HG02938 (cell line): ENCODE data around the gene BRINP3.
"Not testable (repeated sequence)": the region's sequence is repeated elsewhere in the genome, so short reads cannot be mapped to it uniquely, and the experiment has no call there.

ENCODE experiments used
- ATAC-seq: cut with Tn5 transposase; IDR thresholded peaks from one replicate; pipeline ENCODE4 v1.9.1; 2021; ENCODE audit warnings: mild to moderate bottlenecking, moderate library complexity; ENCODE audit not compliant: unreplicated experiment

Gene BRINP3

DNA sequence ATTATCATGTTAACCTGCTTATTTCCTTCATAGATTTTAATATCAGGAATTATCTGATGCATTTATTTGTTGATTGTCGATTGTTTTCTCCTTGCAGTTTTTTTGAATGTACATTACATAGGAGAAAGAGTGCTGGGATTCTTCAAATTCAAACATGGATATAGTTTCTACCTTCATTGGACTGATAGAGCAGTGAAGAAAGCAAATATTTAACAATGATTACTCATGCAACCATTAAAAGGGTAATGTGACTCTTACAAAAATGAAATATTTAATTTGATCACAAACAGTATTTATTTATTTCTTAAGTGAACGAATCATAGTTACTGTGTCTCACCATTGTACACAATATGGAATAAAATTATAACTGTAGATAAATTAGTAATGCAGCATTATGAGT is 350.9 kb downstream of the BRINP3 start:
- ATAC-seq: no peak

DNA sequence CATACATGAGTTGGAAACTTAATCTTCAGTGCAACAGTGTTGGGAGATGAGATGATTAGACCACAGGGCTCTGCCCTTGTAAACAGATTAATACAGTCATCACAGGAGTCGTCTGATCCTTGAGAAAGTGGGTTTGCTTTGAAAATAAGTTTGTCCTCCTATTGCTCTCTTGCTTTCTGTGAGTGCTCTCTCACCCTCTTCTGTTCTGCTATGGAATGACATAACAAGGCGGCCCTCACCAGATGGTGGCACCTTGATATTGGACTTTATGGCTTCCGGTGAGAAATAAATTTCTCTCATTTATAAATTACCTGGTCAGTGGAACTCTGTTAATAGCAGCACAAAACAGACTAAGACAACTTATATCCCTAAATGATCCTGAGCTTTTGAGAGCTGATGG is 353.6 kb downstream of the BRINP3 start:
- no peak for ATAC-seq

DNA sequence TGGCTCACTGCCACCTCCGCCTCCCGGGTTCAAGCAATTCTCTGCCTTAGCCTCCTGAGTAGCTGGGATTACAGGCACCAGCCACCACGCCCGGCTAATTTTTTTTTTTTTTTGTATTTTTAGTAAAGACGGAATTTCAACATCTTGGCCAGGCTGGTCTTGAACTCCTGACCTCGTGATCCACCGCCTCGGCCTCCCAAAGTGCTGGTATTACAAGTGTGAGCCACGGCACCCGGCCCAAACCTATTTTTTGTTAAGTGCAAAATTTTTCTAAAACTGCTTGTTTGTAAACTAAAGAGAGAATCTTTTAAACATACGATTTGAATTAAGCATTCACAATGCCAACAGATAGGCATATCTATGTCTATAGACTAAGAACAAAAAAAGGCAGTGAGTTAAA is 357.1 kb downstream of the BRINP3 start:
- ATAC-seq: not testable (repeated sequence)

DNA sequence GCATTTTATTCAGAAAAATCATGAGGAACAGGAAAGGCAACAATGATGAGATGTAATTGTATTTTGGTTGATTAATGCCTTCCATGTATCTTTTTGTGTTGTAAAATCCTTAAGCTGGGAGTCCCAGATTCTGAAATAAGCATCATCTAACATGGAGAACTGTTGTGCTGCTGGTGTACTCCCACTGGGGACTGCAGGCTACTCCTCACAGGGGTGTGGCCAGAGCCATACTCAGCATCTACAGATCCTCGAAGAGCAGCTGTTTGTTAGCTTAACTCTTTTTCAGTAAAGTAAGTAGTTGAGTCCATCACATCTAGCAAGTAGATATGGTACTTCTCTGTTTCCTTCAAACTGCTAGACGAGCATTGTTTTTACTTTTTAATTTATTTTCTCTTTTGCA is 358.0 kb downstream of the BRINP3 start:
- ATAC-seq: no peak

DNA sequence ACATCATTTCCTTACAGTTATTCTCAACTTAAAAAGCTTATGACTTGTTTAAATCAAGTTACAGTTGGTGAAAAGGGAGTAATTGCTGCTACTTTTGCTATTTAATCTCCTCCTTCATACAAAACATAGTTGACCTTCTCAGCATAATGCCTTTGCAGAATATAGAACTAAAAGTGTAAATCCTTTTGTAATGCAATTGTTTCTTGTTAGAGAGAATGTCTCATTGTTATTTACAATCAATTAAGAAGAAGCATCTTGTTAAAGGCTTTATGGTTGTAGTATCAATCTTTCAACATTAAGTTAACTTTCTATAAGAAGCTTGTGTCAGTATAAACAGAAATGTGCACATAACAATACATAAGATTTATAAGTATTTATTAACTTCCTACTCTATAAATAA is 360.7 kb downstream of the BRINP3 start:
- ATAC-seq: no peak

DNA sequence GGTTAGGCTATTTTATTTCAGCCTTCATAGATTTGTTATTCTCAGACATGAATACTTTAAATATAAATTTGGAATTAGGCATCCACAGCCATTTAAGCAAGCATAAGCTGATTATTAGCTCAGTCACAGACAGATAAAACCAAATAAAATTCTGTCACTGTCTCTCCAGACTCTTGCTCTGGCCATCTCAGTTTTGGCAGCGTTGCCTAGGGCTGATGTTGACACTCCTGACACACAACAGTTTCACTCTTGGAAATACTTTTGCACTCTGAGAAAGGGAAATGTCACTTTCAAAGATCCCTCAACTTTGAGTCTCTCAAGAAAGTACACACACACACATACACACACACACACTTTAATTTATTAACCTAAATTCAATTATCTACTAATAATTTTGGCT is 372.7 kb downstream of the BRINP3 start:
- no peak for ATAC-seq

DNA sequence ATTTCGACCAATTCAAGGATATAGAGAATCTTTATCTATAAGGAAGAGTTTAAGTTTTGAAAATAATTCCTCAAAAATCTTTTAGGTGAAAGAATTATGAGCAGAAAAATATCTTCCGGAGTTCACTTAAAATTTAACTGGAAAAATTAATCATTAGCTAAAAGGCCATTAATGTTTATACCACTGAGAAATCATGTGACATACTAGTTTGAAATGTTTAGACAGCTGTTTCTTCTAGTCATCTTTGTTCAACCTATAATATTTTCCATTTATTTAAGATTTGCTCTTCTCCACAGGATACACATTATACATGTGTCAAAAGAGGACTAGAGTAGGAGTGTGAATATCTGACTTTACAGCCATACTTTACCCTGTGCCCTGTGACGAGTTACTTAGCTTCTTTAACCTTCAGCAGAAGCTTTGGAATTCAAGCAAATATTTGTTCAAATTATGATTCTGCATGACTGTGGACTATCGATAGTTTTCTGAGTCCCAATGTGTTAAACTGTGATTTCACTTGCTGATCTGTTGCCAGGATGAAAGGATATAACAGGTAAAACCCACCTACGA is 374.8 kb downstream of the BRINP3 start:
- no peak for ATAC-seq

DNA sequence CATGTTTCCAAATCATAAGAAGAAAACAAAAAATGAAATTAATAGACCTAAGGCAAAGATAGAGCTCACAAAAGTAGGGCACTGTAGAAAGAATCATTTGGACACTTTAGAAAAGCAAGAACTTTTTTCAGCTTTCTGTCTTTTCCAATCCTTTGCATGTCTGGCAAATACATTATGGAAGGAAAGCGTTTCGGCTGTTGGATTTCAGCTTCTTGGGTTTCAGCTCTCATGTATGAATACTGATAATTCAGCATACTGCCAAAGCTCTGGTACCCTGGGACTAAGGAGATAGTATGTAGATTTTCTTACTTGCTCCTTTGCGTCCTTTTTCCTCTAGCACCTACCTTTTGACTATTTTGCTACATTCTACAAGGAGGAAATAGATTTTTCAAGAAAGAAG is 375.9 kb downstream of the BRINP3 start:
- ATAC-seq: no peak

DNA sequence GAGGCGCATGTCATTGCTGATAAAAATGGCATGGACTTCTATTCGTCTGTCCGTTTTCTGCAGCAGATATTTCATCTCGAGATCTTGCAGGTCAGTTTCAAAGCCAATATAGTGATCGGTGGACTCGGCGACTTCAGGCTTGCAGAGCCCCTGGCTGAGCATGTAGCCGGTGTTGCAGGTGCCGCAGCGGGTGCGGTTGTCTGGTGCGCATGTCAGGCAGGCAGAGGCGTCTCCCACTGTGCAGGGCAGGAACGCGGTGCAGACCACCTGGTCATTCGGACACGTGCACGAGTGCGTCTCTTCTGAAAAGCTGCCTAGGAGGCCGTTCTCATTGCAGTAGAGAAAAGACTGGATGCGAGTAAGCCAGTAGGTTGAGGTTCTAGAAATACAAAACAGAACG is 378.9 kb downstream of the BRINP3 start:
- no peak for ATAC-seq

DNA sequence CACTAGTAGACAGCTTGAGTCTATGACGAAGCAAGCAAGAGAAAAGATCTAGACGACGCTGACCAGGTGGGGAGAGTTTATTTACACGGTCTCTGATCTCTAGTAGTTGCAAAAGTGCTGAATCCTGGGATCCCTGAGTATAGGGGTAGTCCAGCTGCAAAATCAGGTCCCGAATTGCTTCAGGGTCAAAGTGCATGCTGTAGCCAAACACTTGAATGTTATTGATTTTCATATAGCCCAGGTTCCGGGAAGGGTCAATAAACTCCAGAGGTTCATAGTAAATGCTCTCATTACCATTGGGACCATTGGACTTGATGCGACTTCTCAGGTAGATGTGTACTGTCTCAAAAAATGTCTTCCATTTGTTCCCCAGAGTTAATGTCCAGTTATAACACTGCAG is 379.6 kb downstream of the BRINP3 start:
- no peak for ATAC-seq

DNA sequence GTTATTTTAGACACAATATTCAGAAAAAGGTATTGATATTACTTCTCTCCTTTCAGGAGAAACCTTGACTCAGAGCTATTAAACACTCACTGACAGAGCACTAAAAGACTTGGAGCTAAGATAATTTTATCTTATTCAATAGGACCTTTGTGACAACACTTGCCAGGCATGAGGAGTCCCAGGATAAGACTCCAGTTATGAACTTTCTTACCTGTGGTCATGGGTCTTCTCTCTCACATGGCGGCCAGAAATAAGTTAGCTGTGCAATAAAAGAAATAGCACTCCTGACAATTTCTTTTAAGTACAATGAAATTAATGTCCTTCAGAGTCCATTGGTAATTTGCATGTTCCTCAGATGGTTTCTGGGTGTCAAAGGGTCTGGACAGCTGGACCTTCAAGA is 382.1 kb downstream of the BRINP3 start:
- no peak for ATAC-seq

DNA sequence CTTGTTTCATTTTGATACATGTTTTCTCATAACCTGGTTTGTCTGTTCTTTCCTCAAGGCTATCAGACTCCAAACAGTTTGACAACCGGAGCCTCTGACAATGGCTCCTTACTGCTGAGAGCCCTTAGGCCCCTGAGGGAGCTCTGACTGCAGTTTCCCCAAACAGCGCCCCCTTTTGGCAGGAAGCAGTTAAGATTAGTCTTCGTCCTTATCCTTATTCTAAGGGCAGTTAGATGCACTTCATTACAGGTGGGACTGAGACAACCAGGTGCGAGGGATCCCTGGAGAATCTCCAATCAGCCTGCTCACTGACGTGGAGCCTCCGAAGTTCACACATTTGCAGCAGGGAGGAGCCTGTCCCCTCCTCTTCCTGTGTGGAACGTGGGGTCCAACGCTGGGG is 393.1 kb downstream of the BRINP3 start:
- no peak for ATAC-seq

DNA sequence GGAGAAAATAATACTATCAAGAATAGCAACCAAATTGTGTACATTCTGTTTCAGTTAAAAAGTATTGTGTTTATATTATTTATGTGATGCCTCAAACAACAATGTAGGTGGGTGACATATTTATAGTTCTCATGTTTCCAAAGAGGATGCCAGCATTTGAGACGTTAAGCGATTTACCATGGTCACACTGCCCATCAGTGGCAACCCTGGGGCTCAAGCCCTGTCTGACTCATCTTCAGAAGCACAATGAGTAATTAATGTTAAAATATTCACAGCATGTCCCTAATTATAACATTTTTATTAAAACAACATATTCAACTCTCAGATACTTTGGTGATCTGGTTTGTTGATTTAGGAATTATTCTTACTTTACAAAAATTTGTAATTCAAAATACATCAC is 409.4 kb downstream of the BRINP3 start:
- no peak for ATAC-seq

DNA sequence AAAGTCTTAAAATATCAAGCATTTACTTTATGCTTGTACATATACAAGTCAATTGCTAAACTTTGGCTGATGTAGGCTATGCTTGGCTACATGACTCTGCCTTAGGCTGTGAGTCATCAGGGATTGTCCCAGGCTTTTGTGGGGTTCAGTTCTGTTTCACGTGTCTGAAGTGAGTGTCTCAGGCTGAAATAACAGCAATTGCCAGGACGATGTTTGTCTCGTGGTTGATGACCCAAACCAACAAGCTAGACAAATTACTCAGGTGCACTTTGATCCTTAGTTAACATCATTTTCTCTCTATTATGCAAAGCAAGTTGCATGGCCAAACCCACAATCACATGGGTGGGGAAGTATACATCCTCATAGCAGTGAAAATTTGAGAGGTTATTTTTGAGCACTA is 410.1 kb downstream of the BRINP3 start:
- ATAC-seq: no peak

DNA sequence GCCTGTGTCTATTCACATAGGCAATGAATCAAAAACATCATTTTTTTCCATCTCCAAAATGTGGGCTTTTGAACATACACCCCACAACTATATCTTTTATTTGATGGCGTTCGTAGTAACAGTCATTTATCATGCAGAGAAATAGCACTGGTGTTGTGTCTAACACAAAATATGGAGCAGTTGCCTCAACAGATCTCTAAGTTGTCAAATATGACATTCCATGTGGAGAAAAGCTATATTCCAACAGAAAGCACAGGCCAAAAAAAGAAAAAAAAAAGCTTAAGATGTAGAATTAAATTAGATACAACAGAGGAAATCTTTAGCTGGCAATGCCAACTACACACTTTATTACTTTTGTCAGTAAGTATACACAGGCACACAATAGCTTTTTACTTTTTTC is 411.7 kb downstream of the BRINP3 start:
- no peak for ATAC-seq

DNA sequence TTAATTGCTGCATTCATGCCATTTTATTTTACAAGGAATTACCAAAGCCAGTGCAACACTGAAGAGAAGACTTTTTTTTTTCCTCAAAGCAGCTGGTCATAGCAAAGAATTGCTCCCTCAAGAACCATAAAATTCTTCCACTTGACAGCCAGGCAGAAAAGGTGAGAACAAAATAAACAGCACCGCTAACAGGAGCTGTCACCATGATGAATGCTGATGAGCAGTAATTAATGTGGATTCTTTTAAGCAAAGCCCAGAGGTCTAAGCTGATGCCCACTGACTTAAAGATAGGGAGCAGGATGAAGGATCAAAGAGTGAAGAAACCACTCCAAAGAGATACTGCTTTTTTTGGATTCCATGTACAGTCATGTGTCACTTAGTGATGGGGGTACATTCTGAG is 428.4 kb downstream of the BRINP3 start:
- ATAC-seq: no peak
